Measurements from ENCODE around the gene TCERG1L.

TCERG1L gene

DNA sequence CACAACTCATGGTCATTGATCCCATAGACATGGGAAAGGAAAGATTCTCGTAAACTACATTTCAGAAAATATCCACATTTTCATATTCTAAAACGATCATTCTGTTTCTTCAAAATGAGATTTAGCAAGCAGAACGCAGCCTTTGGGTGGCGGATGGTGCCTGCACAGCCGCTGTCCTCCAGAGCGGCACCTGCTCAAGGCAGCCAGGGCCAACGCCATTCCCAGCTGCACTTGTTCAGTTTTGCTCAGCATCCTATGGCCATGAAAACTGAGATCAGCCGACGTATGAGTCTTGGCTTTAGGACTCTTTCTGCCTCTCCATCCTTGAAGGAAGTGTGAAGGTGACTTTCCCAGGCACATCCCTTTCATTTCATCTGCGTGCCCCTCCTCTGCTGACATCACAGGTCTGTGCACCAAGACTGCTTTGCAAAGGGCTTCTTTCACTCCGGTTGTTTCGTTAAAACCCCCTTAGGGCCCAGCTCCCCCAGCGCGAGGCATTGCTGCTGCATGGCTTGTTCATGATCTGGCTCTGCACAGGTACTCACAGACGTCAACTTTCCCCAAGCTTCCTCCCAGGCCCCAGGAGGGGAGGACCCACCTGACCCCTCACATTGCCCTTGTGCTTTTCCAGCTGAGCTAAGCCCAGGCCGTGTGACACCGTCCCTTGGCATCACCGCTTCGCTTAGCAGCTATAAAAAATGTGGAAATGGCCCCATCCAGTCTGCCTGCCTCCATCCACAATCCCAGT, 37.2 kb downstream of the TCERG1L start:
- DNase-seq (ENCODE audit: low read depth, low spot score) = no peak
- no peak overlapping the region for H3K4me3 ChIP-seq (ENCODE audit: low read length)

DNA sequence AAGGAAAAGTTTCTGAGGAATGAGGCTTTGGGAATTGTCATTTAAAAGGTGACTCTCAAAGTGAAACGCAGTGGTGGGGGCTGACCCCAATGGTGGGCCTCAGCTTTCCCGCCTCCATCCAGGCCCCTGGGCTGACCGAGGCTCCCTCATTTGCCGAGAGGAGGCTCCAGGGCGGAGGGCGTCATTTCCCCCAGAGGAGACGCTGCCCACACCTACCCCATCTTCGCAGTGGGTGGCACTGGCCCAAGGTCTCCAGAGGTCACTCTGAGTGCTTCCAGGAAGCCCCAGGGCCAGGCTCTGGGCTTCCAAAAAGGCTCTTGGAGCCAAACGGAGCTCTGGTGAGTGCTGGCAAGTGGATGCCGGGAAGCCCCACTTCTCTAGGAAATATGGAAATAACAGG, 38.0 kb downstream of the TCERG1L start:
- H3K4me3 ChIP-seq (ENCODE audit: low read length) = no peak overlapping the region
- no peak for DNase-seq (ENCODE audit: low read depth, low spot score)

GRCh38 chr10:131272897-131273451, 38.5 kb downstream of the TCERG1L start:
- no peak overlapping the region for H3K4me3 ChIP-seq (ENCODE audit: low read length)
- DNase-seq (ENCODE audit: low read depth, low spot score) = no peak

GRCh38 chr10:131271966-131272365, 39.6 kb downstream of the TCERG1L start:
- H3K4me3 ChIP-seq (ENCODE audit: low read length) = no peak overlapping the region
- DNase-seq (ENCODE audit: low read depth, low spot score) = no peak

- DNase-seq (ENCODE audit: low read depth, low spot score) = no peak
- no peak overlapping the region for H3K4me3 ChIP-seq (ENCODE audit: low read length)
These were observed 40.2 kb downstream of the TCERG1L start for GRCh38 chr10:131271195-131271880.

GRCh38 chr10:131270461-131271190, 40.9 kb downstream of the TCERG1L start:
- H3K4me3 ChIP-seq (ENCODE audit: low read length) = no peak overlapping the region
- no peak for DNase-seq (ENCODE audit: low read depth, low spot score)

DNA sequence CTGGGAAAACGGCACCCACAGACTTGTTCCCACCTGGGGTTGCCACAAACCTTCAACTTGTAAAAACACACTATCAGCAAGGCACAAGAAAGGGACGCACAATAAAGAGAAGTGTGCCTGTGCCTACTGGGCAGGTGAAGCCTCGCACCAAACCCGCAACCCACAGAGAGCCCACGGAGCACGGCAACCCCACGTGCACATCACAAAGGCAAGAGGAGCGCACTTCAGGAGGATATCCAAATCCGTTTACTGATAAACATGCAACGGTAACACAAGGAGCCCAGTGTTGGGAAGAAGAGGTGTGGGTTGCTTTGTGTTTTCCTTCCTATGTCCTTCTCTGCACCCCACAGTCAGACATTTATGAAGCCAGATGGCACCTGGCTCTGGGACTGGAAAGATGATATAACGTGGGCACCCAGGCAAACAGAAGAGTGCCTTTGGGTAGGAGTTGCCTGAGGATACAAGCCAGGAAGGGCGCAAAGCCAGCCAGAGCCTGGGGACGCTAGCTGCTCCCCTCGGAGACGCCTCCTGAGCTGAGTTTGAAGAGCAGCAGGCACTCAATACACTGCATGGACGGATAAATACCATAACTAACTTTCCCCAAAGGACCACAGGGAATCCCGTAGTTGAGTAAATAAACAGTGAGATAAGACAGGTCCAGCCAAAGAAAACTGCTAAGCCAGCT, 41.6 kb downstream of the TCERG1L start:
- no peak for DNase-seq (ENCODE audit: low read depth, low spot score)
- H3K4me3 ChIP-seq (ENCODE audit: low read length) = no peak overlapping the region

GRCh38 chr10:131267814-131268095, 43.8 kb downstream of the TCERG1L start:
- no peak for DNase-seq (ENCODE audit: low read depth, low spot score)
- H3K4me3 ChIP-seq (ENCODE audit: low read length) = no peak overlapping the region

DNA sequence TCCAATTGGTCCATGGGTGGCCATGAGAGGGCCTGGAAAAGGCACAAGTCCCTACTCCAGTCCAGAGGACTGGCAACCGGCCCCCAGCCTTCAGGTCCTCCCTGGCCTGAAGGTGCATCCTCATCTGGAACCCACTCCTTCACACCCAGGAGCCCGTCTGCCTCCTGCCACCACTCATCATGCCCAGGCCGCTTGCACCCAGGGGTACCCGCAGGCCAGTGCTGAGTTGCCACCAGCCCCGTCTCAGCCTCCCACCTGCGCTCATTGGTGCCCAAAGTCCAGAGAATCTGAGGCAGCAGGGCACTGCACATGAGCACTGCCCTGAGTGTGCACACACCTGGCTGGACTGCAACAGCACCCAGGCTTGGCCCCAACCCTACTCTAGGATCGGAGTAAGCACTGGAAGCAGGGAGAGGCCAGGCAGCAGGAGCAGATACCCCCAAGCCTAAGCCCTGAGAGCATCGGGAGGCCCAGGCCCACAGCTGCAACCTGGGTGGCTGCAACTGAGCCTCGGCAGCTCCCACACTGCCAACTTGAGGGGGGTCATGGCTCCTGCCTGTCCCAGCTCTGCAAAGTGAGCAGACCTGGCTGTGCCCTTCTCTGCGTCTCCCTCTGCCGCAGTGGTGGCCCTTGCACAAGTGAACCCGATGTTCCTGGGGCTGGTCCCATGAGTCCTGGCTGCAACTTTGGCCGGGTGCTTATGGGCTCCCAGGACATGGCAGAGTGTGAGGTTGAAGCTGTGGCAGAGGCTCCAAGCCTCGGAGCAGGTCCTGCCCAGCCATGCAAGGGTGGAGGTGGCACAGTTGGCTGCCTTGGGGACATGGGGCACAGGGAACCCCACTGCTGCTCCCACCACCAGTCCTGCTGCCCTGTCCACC, 44.3 kb downstream of the TCERG1L start:
- no peak overlapping the region for H3K4me3 ChIP-seq (ENCODE audit: low read length)
- no peak for DNase-seq (ENCODE audit: low read depth, low spot score)

- H3K4me3 ChIP-seq (ENCODE audit: low read length) = no peak overlapping the region
- DNase-seq (ENCODE audit: low read depth, low spot score) = no peak
These were observed 47.3 kb downstream of the TCERG1L start for GRCh38 chr10:131264110-131264788.

GRCh38 chr10:131261890-131262475, 49.5 kb downstream of the TCERG1L start:
- DNase-seq (ENCODE audit: low read depth, low spot score) = no peak
- no peak overlapping the region for H3K4me3 ChIP-seq (ENCODE audit: low read length)

DNA sequence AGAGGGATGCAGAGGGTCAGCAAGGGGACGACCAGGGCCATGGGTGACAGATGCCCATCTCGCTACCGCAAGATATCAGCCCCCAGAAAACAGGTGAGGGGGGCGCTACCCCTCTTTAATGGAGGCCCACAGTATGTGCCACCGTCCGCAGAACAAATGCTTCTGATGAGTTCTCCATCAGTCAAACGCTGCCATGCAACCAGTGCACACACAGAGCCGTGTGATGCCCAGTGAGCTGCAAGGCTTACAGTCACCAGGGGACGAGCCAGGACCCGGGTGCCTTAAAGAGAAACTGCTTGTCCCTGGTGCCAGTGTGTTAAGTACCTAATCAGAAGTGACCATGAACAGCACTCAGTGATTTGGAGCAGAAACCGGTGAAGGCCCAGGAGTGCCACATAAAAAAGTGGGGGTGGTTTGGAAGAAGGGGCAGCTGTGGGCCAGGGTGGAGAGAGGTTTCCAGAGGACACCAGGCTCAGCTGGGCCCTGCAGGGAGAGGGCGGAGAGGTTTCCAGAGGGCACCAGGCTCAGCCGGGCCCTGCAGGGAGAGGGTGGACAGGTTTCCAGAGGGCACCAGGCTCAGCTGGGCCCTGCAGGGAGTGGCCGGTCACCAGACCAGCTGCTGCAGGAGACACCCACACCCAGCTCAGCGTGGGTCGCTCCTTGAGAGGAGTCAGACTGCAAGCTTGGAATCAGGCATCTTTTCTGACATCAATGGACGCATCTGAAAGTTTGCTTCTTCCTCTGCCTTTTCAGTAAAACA, 50.9 kb downstream of the TCERG1L start:
- DNase-seq (ENCODE audit: low read depth, low spot score) = no peak
- no peak overlapping the region for H3K4me3 ChIP-seq (ENCODE audit: low read length)

- no peak overlapping the region for H3K4me3 ChIP-seq (ENCODE audit: low read length)
- DNase-seq (ENCODE audit: low read depth, low spot score) = no peak
These were observed 51.5 kb downstream of the TCERG1L start for GRCh38 chr10:131260031-131260430.

- DNase-seq (ENCODE audit: low read depth, low spot score) = no peak
- H3K4me3 ChIP-seq (ENCODE audit: low read length) = no peak overlapping the region
These were observed 52.0 kb downstream of the TCERG1L start for GRCh38 chr10:131259535-131259934.

- DNase-seq (ENCODE audit: low read depth, low spot score) = no peak
- H3K4me3 ChIP-seq (ENCODE audit: low read length) = no peak overlapping the region
These were observed 53.3 kb downstream of the TCERG1L start for GRCh38 chr10:131258256-131258655.

- H3K4me3 ChIP-seq (ENCODE audit: low read length) = no peak overlapping the region
- DNase-seq (ENCODE audit: low read depth, low spot score) = no peak
These were observed 54.5 kb downstream of the TCERG1L start for GRCh38 chr10:131257027-131257426.

- no peak for DNase-seq (ENCODE audit: low read depth, low spot score)
- H3K4me3 ChIP-seq (ENCODE audit: low read length) = no peak overlapping the region
These were observed 56.7 kb downstream of the TCERG1L start for GRCh38 chr10:131254859-131255252.
